CD8-positive, alpha-beta memory T cell (primary cell): ENCODE results near the gene FCGR2B. TPM values are rescaled to one million over a fixed set of nuclear protein-coding genes. Genes with fewer than 3 reads are reported as not detected.

ENCODE experiments used
- CTCF ChIA-PET: fragments of 350-600 bp; sonication (Branson Sonifier 250); formaldehyde crosslinking; loops from one replicate; lab custom pipeline; 2021; ENCODE audit warnings: antibody characterized with exemption; lab: Charles Lee
- POLR2A ChIA-PET: fragments of 350-600 bp; sonication (Branson Sonifier 250); formaldehyde crosslinking; loops from one replicate; lab custom pipeline; 2021; ENCODE audit warnings: antibody characterized with exemption; lab: Charles Lee
- DNase-seq, 5 donors: peaks; one replicate each; pipeline versions ENCODE4 v3.0.0 to v3.0.0-alpha.2; 2020 to 2022; ENCODE audit warnings: mixed read lengths in 1 of 5
- H3K27ac ChIP-seq: one replicate; pipeline ENCODE4 v1.7.0; 2013; ENCODE audit warnings: low read depth, mild to moderate bottlenecking, low read length, moderate library complexity
- H3K27me3 ChIP-seq: 2 replicates; pipeline ENCODE4 v1.7.0; 2013; ENCODE audit warnings: low read length, mild to moderate bottlenecking; ENCODE audit not compliant: insufficient read depth, poor library complexity, severe bottlenecking
- H3K36me3 ChIP-seq: 2 replicates; pipeline ENCODE4 v1.7.0; 2013; ENCODE audit warnings: mild to moderate bottlenecking, low read length, moderate library complexity; ENCODE audit not compliant: insufficient read depth
- H3K4me1 ChIP-seq: 2 replicates; pipeline ENCODE4 v1.7.0; 2013; ENCODE audit warnings: mild to moderate bottlenecking, low read length, moderate library complexity; ENCODE audit not compliant: insufficient read depth
- H3K4me3 ChIP-seq: 2 replicates; pipeline ENCODE4 v1.7.0; 2013; ENCODE audit warnings: mild to moderate bottlenecking, low read length
- H3K9me3 ChIP-seq: 2 replicates; pipeline ENCODE4 v1.7.0; 2013; ENCODE audit warnings: mild to moderate bottlenecking, low read length
- H3K27ac Mint-ChIP-seq, 8 donors: one replicate each; pipeline ENCODE4 v1.8.0; 2020 to 2021; ENCODE audit warnings: mixed read lengths in 8 of 8, mild to moderate bottlenecking in 6 of 8, inconsistent platforms in 3 of 8, moderate library complexity in 3 of 8
- H3K27me3 Mint-ChIP-seq, 2 donors: one replicate each; pipeline ENCODE4 v1.8.0; 2020 to 2021; ENCODE audit warnings: mixed read lengths in 2 of 2, mild to moderate bottlenecking in 1 of 2, moderate library complexity in 1 of 2
- H3K36me3 Mint-ChIP-seq, 3 donors: one replicate each; pipeline ENCODE4 v1.8.0; 2020 to 2021; ENCODE audit warnings: mixed read lengths in 3 of 3, inconsistent platforms in 1 of 3, mild to moderate bottlenecking in 1 of 3
- H3K4me1 Mint-ChIP-seq, 3 donors: one replicate each; pipeline ENCODE4 v1.8.0; 2020 to 2021; ENCODE audit warnings: mixed read lengths in 3 of 3, inconsistent platforms in 1 of 3, mild to moderate bottlenecking in 1 of 3
- H3K4me3 Mint-ChIP-seq, 7 donors: one replicate each; pipeline ENCODE4 v1.8.0; 2020 to 2021; ENCODE audit warnings: mixed read lengths in 7 of 7, mild to moderate bottlenecking in 6 of 7, moderate library complexity in 4 of 7, inconsistent platforms in 2 of 7
- H3K9me3 Mint-ChIP-seq, 5 donors: one replicate each; pipeline ENCODE4 v1.8.0; 2020 to 2022; ENCODE audit warnings: mixed read lengths in 5 of 5, mild to moderate bottlenecking in 3 of 5, moderate library complexity in 2 of 5, inconsistent platforms in 1 of 5
- polyA plus RNA-seq: library from polyadenylated mRNA; unstranded; fragments of 300-500 nt; fragmentation: Illumina TruSeq; gene quantifications from one replicate; pipeline ENCODE4 v1.2.3, GENCODE V29; 2021
- total RNA-seq, 2 experiments: library from RNA; stranded (reverse); gene quantifications; one replicate each; pipeline ENCODE4 v1.2.3, GENCODE V29; 2021

The FCGR2B gene
- total and polyA plus RNA-seq, 3 experiments from 2014 or later, result 0.07 to 0.38 (median 0.33) TPM

DNA sequence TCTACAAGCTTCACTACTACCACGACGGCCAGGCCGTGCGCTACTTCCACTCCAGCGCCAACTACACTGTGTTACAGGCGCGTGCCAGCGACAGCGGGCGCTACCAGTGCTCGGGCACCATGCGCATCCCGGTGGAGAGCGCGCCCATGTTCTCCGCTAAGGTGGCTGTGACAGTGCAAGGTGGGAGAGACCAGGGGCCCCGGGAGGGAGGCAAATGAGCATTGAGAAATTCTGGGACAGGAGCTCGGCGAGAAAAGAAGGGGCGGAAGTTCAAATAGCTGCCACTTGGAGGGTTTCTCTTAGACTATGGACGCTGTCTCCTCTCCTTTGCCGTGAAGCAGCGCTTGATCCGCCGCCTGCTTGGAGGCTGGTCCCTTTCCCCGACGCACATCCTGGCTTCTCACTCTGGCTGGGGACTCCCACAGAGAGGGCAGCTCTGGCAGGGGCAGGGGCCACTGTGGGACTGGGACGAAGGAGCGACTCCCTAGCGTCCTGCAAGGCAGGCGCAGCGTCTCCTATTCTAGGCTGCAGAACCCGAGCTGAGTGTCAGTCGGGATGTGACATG, 63.0 kb downstream of the FCGR2B start:
- Mint-ChIP-seq H3K36me3 (peaks cover 0 to 8% (median 0%) of the 10 kb centered on the region in 3 donors), H3K27me3 (no peaks in the 10 kb centered on the region), H3K4me3 (peak overlapping the region; percentile 94 to 99 (median 97)), H3K27ac (peak overlapping the region; percentile 84 to 89 (median 86)), H3K4me1 (peaks cover 36 to 47% (median 46%) of the 10 kb centered on the region in 3 donors), H3K9me3 (no peaks in the 10 kb centered on the region)
- POLR2A ChIA-PET, result interaction anchor here (0.9 to 5.6 kb wide), 4 partner anchors 13 to 501 kb away, joined by 3 to 69 read pairs (median 12); partner anchors contain the start of genes DUSP12 and TOMM40L
- peak; percentile 17 to 57 (median 39) for DNase-seq
- Histone ChIP-seq H3K9me3 (no peaks in the 10 kb centered on the region), H3K36me3 (no peaks in the 10 kb centered on the region), H3K4me1 (peaks cover 23% of the 10 kb centered on the region), H3K27ac (peak overlapping the region; percentile 89), H3K27me3 (no peaks in the 10 kb centered on the region), H3K4me3 (peak overlapping the region; percentile 93)
- CTCF ChIA-PET, result interaction anchor here (1.0 to 6.0 kb wide), 11 partner anchors 9 to 202 kb away, joined by 3 to 102 read pairs (median 4); partner anchors contain the start of genes DUSP12 and HSPA6

DNA sequence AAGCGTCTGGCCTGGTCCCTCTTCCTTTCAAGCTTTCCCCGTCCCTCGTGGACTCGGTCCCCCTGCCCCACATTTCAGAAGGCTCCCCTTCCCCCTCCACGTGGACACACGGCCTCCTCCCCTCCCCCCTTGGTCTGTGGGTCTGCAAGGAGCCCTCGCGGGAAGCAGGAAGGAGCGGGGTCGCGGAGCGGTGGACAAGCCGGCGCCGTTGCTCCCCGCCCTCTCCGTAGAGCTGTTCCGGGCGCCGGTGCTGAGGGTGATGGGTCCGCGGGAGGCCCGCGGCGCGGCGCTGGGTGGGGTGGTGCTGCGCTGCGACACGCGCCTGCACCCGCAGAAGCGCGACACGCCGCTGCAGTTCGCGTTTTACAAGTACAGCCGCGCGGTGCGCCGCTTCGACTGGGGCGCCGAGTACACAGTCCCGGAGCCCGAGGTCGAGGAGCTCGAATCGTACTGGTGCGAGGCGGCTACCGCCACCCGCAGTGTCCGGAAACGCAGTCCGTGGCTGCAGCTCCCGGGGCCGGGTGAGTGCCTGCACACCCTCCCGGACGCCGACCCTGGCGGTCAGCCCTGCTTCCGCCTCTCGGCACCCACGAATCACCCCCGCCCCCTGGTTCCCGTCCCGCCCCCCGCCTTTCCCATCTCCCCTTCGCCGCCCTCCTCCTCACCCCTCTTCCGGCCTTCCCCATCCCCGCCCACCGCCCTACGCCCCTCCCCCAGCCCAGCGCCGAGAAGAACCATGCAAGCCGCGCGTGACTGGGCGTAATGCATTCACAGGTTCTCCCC, 63.7 kb downstream of the FCGR2B start:
- Histone ChIP-seq H3K27ac (peak overlapping the region; percentile 89), H3K4me1 (peaks cover 23% of the 10 kb centered on the region), H3K36me3 (no peaks in the 10 kb centered on the region), H3K9me3 (no peaks in the 10 kb centered on the region), H3K27me3 (no peaks in the 10 kb centered on the region), H3K4me3 (peak overlapping the region; percentile 93)
- H3K27ac Mint-ChIP-seq, result peak overlapping the region; percentile 84 to 89 (median 86)
- peak overlapping the region; percentile 94 to 99 (median 97) for H3K4me3 Mint-ChIP-seq
- DNase-seq, result peak; percentile 68 to 84 (median 70)
- CTCF ChIA-PET, result interaction anchor here (0.8 to 6.0 kb wide), 12 partner anchors 9 to 203 kb away, joined by 3 to 102 read pairs (median 4); partner anchors contain the start of genes DUSP12 and HSPA6
- peaks cover 36 to 48% (median 47%) of the 10 kb centered on the region in 3 donors for H3K4me1 Mint-ChIP-seq
- H3K9me3 Mint-ChIP-seq, result no peaks in the 10 kb centered on the region
- H3K27me3 Mint-ChIP-seq, result no peaks in the 10 kb centered on the region
- H3K36me3 Mint-ChIP-seq, result peaks cover 0 to 8% (median 0%) of the 10 kb centered on the region in 3 donors
- POLR2A ChIA-PET, result interaction anchor here (0.6 to 5.6 kb wide), 5 partner anchors 12 to 501 kb away, joined by 3 to 69 read pairs (median 6); partner anchors contain the start of genes DUSP12 and TOMM40L

DNA sequence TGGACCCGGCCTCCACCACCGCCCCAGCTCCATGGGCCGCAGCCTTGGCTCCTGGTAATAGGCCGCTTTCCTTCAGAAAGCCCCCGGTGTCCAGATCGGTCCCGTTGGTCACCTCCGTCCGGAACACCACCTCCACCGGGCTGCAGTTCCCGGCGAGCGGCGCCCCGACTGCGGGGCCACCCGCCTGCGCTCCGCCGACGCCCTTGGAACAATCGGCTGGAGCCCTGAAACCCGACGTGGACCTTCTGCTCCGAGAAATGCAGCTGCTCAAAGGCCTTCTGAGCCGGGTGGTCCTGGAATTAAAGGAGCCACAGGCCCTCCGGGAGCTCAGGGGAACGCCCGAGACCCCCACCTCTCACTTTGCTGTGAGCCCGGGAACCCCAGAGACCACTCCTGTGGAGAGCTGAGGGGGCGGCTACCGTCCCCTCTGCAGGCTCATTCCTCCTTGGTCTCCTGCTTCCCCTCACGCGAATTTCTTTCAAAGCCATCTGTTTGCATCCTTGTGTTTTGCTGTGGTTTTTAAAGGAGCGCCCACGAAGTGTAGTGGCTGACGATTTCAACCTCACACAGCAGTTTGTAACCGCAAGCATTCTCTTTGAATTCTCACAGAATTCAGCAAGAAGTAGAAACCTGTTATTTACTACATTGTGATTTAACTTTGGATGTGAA, 64.4 kb downstream of the FCGR2B start:
- ChIA-PET CTCF (interaction anchor here (0.8 to 6.0 kb wide), 9 partner anchors 10 to 203 kb away, joined by 3 to 102 read pairs (median 6); partner anchors contain the start of genes DUSP12 and HSPA6), POLR2A (interaction anchor here (0.6 to 5.6 kb wide), 4 partner anchors 11 to 116 kb away, joined by 3 to 69 read pairs (median 12); partner anchors contain the start of gene DUSP12)
- no peaks in the 10 kb centered on the region for H3K36me3 ChIP-seq
- H3K9me3 ChIP-seq, result no peaks in the 10 kb centered on the region
- DNase-seq, result peak; percentile 3 to 80 (median 70)
- Mint-ChIP-seq H3K27ac (peak overlapping the region; percentile 79 to 95 (median 90)), H3K9me3 (no peaks in the 10 kb centered on the region), H3K4me3 (peak overlapping the region; percentile 94 to 99 (median 97)), H3K27me3 (no peaks in the 10 kb centered on the region), H3K36me3 (peaks cover 0 to 8% (median 0%) of the 10 kb centered on the region in 3 donors), H3K4me1 (peaks cover 36 to 48% (median 47%) of the 10 kb centered on the region in 3 donors)
- H3K4me3 ChIP-seq, result peak overlapping the region; percentile 69
- H3K27me3 ChIP-seq, result no peaks in the 10 kb centered on the region
- peak overlapping the region; percentile 79 for H3K27ac ChIP-seq
- peaks cover 23% of the 10 kb centered on the region for H3K4me1 ChIP-seq

Other genes with a start within 250 kb of the FCGR2B start
- under 1 TPM; 0.46 to 0.82 TPM for gene FCGR2A, start 157.7 kb upstream of the FCGR2B start, total RNA-seq
- gene FCGR2A, start 157.7 kb upstream of the FCGR2B start, polyA plus RNA-seq, result not detected
- gene HSPA6, start 138.6 kb upstream of the FCGR2B start, total RNA-seq, result 1 to 10 TPM in 1 of 2 experiments, under 1 TPM in 1; 0.90 to 1.3 TPM
- gene HSPA6, start 138.6 kb upstream of the FCGR2B start, polyA plus RNA-seq, result 1.4 TPM
- 1 to 10 TPM in 1 of 2 experiments, under 1 TPM in 1; 0.58 to 1.1 TPM for gene FCGR3A, start 113.3 kb upstream of the FCGR2B start, total RNA-seq
- 44.6 TPM for gene FCGR3A, start 113.3 kb upstream of the FCGR2B start, polyA plus RNA-seq
- gene FCGR3B, start 32.0 kb upstream of the FCGR2B start, total RNA-seq, result not detected
- gene FCGR3B, start 32.0 kb upstream of the FCGR2B start, polyA plus RNA-seq, result 0.46 TPM
- gene FCRLA, start 44.1 kb downstream of the FCGR2B start, total RNA-seq, result not detected
- not detected for gene FCRLA, start 44.1 kb downstream of the FCGR2B start, polyA plus RNA-seq
- gene FCRLB, start 58.4 kb downstream of the FCGR2B start, total RNA-seq, result under 1 TPM; 0.24 to 0.33 TPM
- gene FCRLB, start 58.4 kb downstream of the FCGR2B start, polyA plus RNA-seq, result 2.2 TPM
- gene DUSP12, start 86.6 kb downstream of the FCGR2B start, total RNA-seq, result 10 to 100 TPM; 39.7 to 40.4 TPM
- 59.5 TPM for gene DUSP12, start 86.6 kb downstream of the FCGR2B start, polyA plus RNA-seq
- 10 to 100 TPM; 22.4 to 22.8 TPM for gene ATF6, start 103.2 kb downstream of the FCGR2B start, total RNA-seq
- 14.7 TPM for gene ATF6, start 103.2 kb downstream of the FCGR2B start, polyA plus RNA-seq